Heart left ventricle (tissue), 16 donors: ENCODE measurements around the gene RAB6B. TPM values are rescaled to one million over a fixed set of nuclear protein-coding genes. Genes with fewer than 3 reads are reported as not detected.

Source experiments
- ATAC-seq, 4 donors: fragments of 200-7000 bp; cut with Tn5 transposase; one replicate each; pipeline ENCODE4 v1.9.1; 2020 to 2022; ENCODE audit warnings: moderate library complexity in 4 of 4, mild to moderate bottlenecking in 3 of 4, moderate number of reproducible peaks in 1 of 4
- DNase-seq, 5 donors: peaks; one replicate each; pipeline ENCODE4 v3.0.0-alpha.2; 2020
- H3K27ac ChIP-seq, 12 donors: fragments of 200-600 bp; sonication (generic) in 4 of 12; one replicate each; pipeline versions ENCODE4 v1.5.0 to v1.8.0; 2016 to 2022; ENCODE audit warnings: mild to moderate bottlenecking in 2 of 12
- H3K27me3 ChIP-seq, 9 donors: fragments of 200-600 bp; sonication (generic) in 2 of 9; one replicate each; pipeline versions ENCODE4 v1.5.1 to v1.8.0; 2016 to 2022; ENCODE audit warnings: mild to moderate bottlenecking in 3 of 9
- H3K36me3 ChIP-seq, 9 donors: fragments of 200-600 bp; sonication (generic) in 2 of 9; one replicate each; pipeline versions ENCODE4 v1.5.0 to v1.8.0; 2018 to 2022; ENCODE audit warnings: mild to moderate bottlenecking in 2 of 9
- H3K4me1 ChIP-seq, 12 donors: fragments of 200-600 bp; sonication (generic) in 4 of 12; one replicate each; pipeline versions ENCODE4 v1.5.0 to v1.8.0; 2016 to 2022; ENCODE audit warnings: mild to moderate bottlenecking in 3 of 12
- H3K4me3 ChIP-seq, 12 donors: fragments of 200-600 bp; sonication (generic) in 4 of 12; one replicate each; pipeline versions ENCODE4 v1.5.0 to v1.8.0; 2017 to 2022; ENCODE audit warnings: mild to moderate bottlenecking in 9 of 12, moderate library complexity in 4 of 12
- H3K9me3 ChIP-seq, 12 donors: fragments of 200-600 bp; sonication (generic) in 4 of 12; one replicate each; pipeline versions ENCODE4 v1.5.0 to v1.8.0; 2016 to 2022; ENCODE audit warnings: mild to moderate bottlenecking in 1 of 12
- CTCF ChIP-seq, 12 donors: fragments of 200-600 bp; sonication (generic) in 4 of 12; IDR thresholded peaks; one replicate each; pipeline versions ENCODE4 v1.5.0 to v1.8.0; 2018 to 2022; ENCODE audit warnings: antibody characterized with exemption in 12 of 12, mild to moderate bottlenecking in 5 of 12
- POLR2A ChIP-seq, 2 donors: fragments of 450-650 bp; IDR thresholded peaks; one replicate each; pipeline ENCODE4 v1.6.1; 2017; ENCODE audit warnings: antibody characterized with exemption in 2 of 2, mild to moderate bottlenecking in 2 of 2, moderate library complexity in 2 of 2
- WGBS, 4 donors: extraction: QIAGEN DNeasy Blood & Tissue Kit in 2 of 4; methylation state at CpG; one replicate each; pipeline versions ENCODE4 v1.1.5 to v1.1.7; 2013 to 2018; 5-methylcytosine and 5-hydroxymethylcytosine counted together
- intact Hi-C, 10 donors: fragments of 100-400 bp; cut with DNase I; formaldehyde crosslinking; loops; one replicate each; pipeline versions ENCODE4 v1.11.1 to v1.14.2; 2022
- polyA plus RNA-seq, 2 donors: library from polyadenylated mRNA; stranded (reverse); fragments of 200-250 nt; gene quantifications; one replicate each; pipeline ENCODE4 v1.2.3, GENCODE V29; 2013
- total RNA-seq, 9 donors: library from RNA; depleted of rRNA in 2 of 9; stranded (reverse); fragments of >200 nt in 2 of 9; fragmentation: NEBNext Ultra II Directional in 3 of 9; extraction: Animal tissue kit (Norgen Biotek cat#: 25700) in 3 of 9; gene quantifications; one replicate each; pipeline versions ENCODE4 v1.1.0 to v1.2.4, GENCODE V29; 2016 to 2023
- donor health status: ischemic (EF 13 %, LVEDD 7.1; RV severe dilation, severe dysfunction).
- donor health status: healthy with polysubstance abuse.
- donor health status: DM: no; HTN: yes; CAD: no.
- donor health status: DM: no; HTN: no; CAD: no.
- donor health status: ischemic (EF 25% LVEDD 6.9; RV normal size, moderate dysfunction).
- donor health status: ischemic (EF 25% LVEDD 5.7; RV mildly dilated, moderate dysfunction).
- donor health status: healthy.
- donor health status: DM: yes; HTN: yes; CAD: no.
- donor health status: ischemic (EF 35%, LVEDD 5.7; RV mildly dilated, moderate dysfunction).
- donor health status: nonischemic (EF 11% LVEDD 7.7; RV severe dilation, severe dysfunction).
- donor health status: DM: yes; HTN: yes; CAD: no.
- donor health status: PGD.
- donor health status: ischemic (EF 29% LVEDD 5.4; RV normal size, mild dysfunction).
- donor health status: nonischemic (EF 23%, LVEDD 6.1; RV moderate dilation, normal function).

RAB6B gene
- total and polyA plus RNA-seq, 11 donors, result 12.4 to 57.2 (median 43.1) TPM

GRCh38 chr3:133797396-133798105, 98.1 kb downstream of the RAB6B start:
- DNase-seq, result no peak
- WGBS, 4 donors, result 67 to 76% (median 75%) methylated on average over 3 of the region's 3 CpGs

GRCh38 chr3:133792171-133792763, 103.4 kb downstream of the RAB6B start:
- Histone ChIP-seq H3K36me3 (no peaks in the 10 kb centered on the region), H3K27me3 (peaks cover 0 to 3% (median 0%) of the 10 kb centered on the region in 9 donors), H3K27ac (no peak overlapping the region), H3K4me3 (no peak overlapping the region), H3K9me3 (peaks cover 0 to 29% (median 10%) of the 10 kb centered on the region in 12 donors), H3K4me1 (no peaks in the 10 kb centered on the region)
- TF ChIP-seq CTCF (IDR thresholded peaks at IDR 0.05), result no peak
- DNase-seq (no peak), ATAC-seq (no peak)
- WGBS, 4 donors, result 48 to 59% (median 51%) methylated on average over 9 of the region's 9 CpGs
- intact Hi-C loops, result no loop called here

More at GRCh38 chr3:133797396-133798105, 98.1 kb downstream of the RAB6B start:
- intact Hi-C loops, result no loop called here
- peaks cover 0 to 10% (median 2%) of the 10 kb centered on the region in 12 donors for H3K9me3 ChIP-seq
- no peak for ATAC-seq
- peaks cover 0 to 11% (median 0%) of the 10 kb centered on the region in 9 donors for H3K27me3 ChIP-seq
- H3K27ac ChIP-seq, result no peak overlapping the region
- TF ChIP-seq POLR2A (IDR thresholded peaks at IDR 0.05) (no peak), CTCF (IDR thresholded peaks at IDR 0.05) (no peak)
- H3K36me3 ChIP-seq, result no peaks in the 10 kb centered on the region
- no peaks in the 10 kb centered on the region for H3K4me1 ChIP-seq
- no peak overlapping the region for H3K4me3 ChIP-seq

- WGBS, 4 donors, result 70 to 76% (median 72%) methylated on average over 2 of the region's 2 CpGs
- Histone ChIP-seq H3K4me1 (no peaks in the 10 kb centered on the region), H3K27ac (no peak overlapping the region), H3K27me3 (peaks cover 0 to 10% (median 3%) of the 10 kb centered on the region in 9 donors), H3K36me3 (no peaks in the 10 kb centered on the region), H3K4me3 (no peak overlapping the region), H3K9me3 (peaks cover 0 to 25% (median 10%) of the 10 kb centered on the region in 12 donors)
- intact Hi-C loops, result no loop called here
- DNase-seq (no peak), ATAC-seq (no peak)
- TF ChIP-seq POLR2A (IDR thresholded peaks at IDR 0.05) (no peak), CTCF (IDR thresholded peaks at IDR 0.05) (no peak)
Observed at GRCh38 chr3:133788024-133788423, 107.7 kb downstream of the RAB6B start.

- H3K9me3 ChIP-seq, result no peaks in the 10 kb centered on the region
Observed at GRCh38 chr3:133783762-133784161, 111.9 kb downstream of the RAB6B start.

More at GRCh38 chr3:133783762-133784161, 111.9 kb downstream of the RAB6B start:
- H3K4me1 ChIP-seq, result no peaks in the 10 kb centered on the region
- H3K36me3 ChIP-seq, result no peaks in the 10 kb centered on the region
- no peak overlapping the region for H3K27ac ChIP-seq
- DNase-seq (no peak), ATAC-seq (no peak)
- TF ChIP-seq CTCF (IDR thresholded peaks at IDR 0.05) (no peak), POLR2A (IDR thresholded peaks at IDR 0.05) (no peak)
- H3K4me3 ChIP-seq, result no peak overlapping the region
- intact Hi-C loops, result no loop called here
- WGBS, 4 donors, result 32 to 72% (median 56%) methylated on average over 32 of the region's 32 CpGs
- H3K27me3 ChIP-seq, result peaks cover 0 to 19% (median 3%) of the 10 kb centered on the region in 9 donors
